Immature natural killer cell (primary cell): Measurements from ENCODE around the gene COX5A. TPM values are rescaled to one million over a fixed set of nuclear protein-coding genes. Genes with fewer than 3 reads are reported as not detected.
"Not testable (repeated sequence)": the region's sequence is repeated elsewhere in the genome, so short reads cannot be mapped to it uniquely, and the experiment has no call there.

Experiments used
- DNase-seq, 3 donors: peaks; one replicate each; pipeline ENCODE4 v3.0.0; 2022; ENCODE audit warnings: mixed read lengths in 1 of 3
- H3K27ac Mint-ChIP-seq, 6 donors: one replicate each; pipeline ENCODE4 v1.8.0; 2020; ENCODE audit warnings: mixed read lengths in 6 of 6, mild to moderate bottlenecking in 5 of 6, inconsistent platforms in 4 of 6, moderate library complexity in 3 of 6
- H3K27me3 Mint-ChIP-seq, 3 donors: one replicate each; pipeline ENCODE4 v1.8.0; 2020 to 2021; ENCODE audit warnings: low read depth in 3 of 3, mild to moderate bottlenecking in 3 of 3, mixed read lengths in 3 of 3, moderate library complexity in 3 of 3, inconsistent platforms in 1 of 3
- H3K36me3 Mint-ChIP-seq, 3 donors: one replicate each; pipeline ENCODE4 v1.8.0; 2020; ENCODE audit warnings: mixed read lengths in 3 of 3, inconsistent platforms in 2 of 3, mild to moderate bottlenecking in 2 of 3
- H3K4me1 Mint-ChIP-seq, 2 donors: one replicate each; pipeline ENCODE4 v1.8.0; 2020; ENCODE audit warnings: inconsistent platforms in 2 of 2, mild to moderate bottlenecking in 2 of 2, mixed read lengths in 2 of 2, moderate library complexity in 1 of 2
- H3K4me3 Mint-ChIP-seq, 5 donors: one replicate each; pipeline ENCODE4 v1.8.0; 2020; ENCODE audit warnings: mild to moderate bottlenecking in 5 of 5, mixed read lengths in 5 of 5, inconsistent platforms in 3 of 5, moderate library complexity in 3 of 5
- H3K9me3 Mint-ChIP-seq, 6 donors: one replicate each; pipeline ENCODE4 v1.8.0; 2020; ENCODE audit warnings: mild to moderate bottlenecking in 6 of 6, mixed read lengths in 6 of 6, inconsistent platforms in 4 of 6, moderate library complexity in 3 of 6
- polyA plus RNA-seq, 3 donors: library from polyadenylated mRNA; unstranded; fragments of 300-500 nt; fragmentation: Illumina TruSeq; gene quantifications; one replicate each; pipeline ENCODE4 v1.2.3, GENCODE V29; 2021

The COX5A gene
- polyA plus RNA-seq, 3 donors from 2014 or later = 373 to 458 (median 447) TPM

DNA sequence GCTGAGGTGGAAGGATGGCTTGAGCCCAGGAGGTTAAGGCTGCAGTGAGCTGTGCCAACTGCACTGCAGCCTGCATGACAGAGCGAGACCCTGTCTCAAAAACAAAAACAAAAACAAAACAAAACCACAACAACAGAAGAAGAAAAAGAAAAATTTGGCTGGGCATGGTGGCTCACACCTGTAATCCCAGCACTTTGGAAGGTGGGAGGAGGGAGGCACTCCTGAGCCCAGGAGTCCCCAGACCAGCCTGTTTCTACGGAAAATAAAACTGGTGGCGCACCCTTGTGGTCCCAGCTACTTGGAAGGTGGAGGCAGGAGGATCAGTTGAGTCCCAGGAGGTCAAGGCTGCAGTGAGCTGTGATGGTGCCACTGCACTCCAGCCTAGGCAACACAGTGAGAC lies 2.7 kb downstream of the COX5A start:
- peaks cover 35 to 40% of the 10 kb centered on the region in 2 donors for H3K4me1 Mint-ChIP-seq
- not testable (repeated sequence) for H3K36me3 Mint-ChIP-seq

DNA sequence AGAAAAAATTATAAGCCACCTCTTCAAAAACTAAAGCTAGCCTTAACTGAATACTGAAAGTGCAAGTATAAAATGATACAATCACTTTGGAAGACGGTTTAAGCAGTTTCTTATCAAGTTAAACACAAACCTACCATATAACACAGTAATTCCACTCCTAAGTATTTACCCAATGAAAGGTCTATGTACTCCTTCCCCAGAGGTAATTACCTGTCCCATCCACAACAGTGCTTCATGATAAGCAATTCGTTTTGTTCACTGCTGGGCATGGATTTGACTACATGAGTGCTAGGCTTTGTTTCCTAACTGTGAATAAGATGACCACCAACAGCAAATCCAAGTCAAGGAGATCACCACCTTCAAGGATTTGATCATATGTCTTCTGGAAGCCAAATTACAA lies 4.3 kb downstream of the COX5A start:
- no peak overlapping the region for H3K4me3 Mint-ChIP-seq
- no peaks in the 10 kb centered on the region for H3K9me3 Mint-ChIP-seq
- no peak overlapping the region for H3K27ac Mint-ChIP-seq
- peaks cover 0 to 11% (median 0%) of the 10 kb centered on the region in 3 donors for H3K36me3 Mint-ChIP-seq
- peaks cover 0 to 3% (median 0%) of the 10 kb centered on the region in 3 donors for H3K27me3 Mint-ChIP-seq
- DNase-seq = no peak
- peaks cover 32 to 40% of the 10 kb centered on the region in 2 donors for H3K4me1 Mint-ChIP-seq

More for the DNA sequence above, 2.7 kb downstream of the COX5A start:
- not testable (repeated sequence) for DNase-seq, H3K27me3 Mint-ChIP-seq, H3K9me3 Mint-ChIP-seq
- peak overlapping the region in 3 of 6 donors; percentile 34 to 64 (median 57) for H3K27ac Mint-ChIP-seq
- H3K4me3 Mint-ChIP-seq = peak overlapping the region; percentile 28 to 64 (median 49)

GRCh38 chr15:74928771-74929198 lies 9.1 kb downstream of the COX5A start:
- Mint-ChIP-seq H3K4me3 (no peak overlapping the region), H3K27me3 (peaks cover 0 to 2% (median 0%) of the 10 kb centered on the region in 3 donors), H3K36me3 (peaks cover 0 to 25% (median 4%) of the 10 kb centered on the region in 3 donors)

GRCh38 chr15:74924525-74924924 lies 13.3 kb downstream of the COX5A start:
- no peak overlapping the region for H3K4me3 Mint-ChIP-seq
- peaks cover 0 to 2% (median 0%) of the 10 kb centered on the region in 3 donors for H3K27me3 Mint-ChIP-seq
- no peak overlapping the region for H3K27ac Mint-ChIP-seq
- peaks cover 11 to 12% of the 10 kb centered on the region in 2 donors for H3K4me1 Mint-ChIP-seq
- H3K9me3 Mint-ChIP-seq = no peaks in the 10 kb centered on the region
- no peak for DNase-seq
- peaks cover 4 to 39% (median 8%) of the 10 kb centered on the region in 3 donors for H3K36me3 Mint-ChIP-seq

More at GRCh38 chr15:74928771-74929198, 9.1 kb downstream of the COX5A start:
- Mint-ChIP-seq H3K9me3 (no peaks in the 10 kb centered on the region), H3K4me1 (peaks cover 7 to 17% of the 10 kb centered on the region in 2 donors), H3K27ac (no peak overlapping the region)
- no peak for DNase-seq

DNA sequence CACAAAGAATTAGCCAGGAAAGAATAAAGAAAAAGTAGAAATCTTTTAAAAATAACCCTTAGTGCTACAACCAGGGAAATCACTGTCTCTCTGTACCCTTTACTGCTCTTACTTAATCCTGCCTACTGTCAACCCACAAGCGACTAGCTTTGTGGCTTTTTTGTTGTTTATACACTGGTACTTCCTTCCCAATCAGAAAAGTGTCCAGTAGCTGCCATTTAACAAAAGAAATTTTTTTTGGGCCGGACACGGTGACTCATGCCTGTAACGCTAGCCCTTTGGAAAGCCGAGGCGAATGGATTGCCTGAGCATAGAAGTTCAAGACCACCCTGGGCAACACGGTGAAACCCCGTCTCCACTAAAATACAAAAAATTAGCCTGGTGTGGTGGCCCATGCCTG lies 17.4 kb downstream of the COX5A start:
- Mint-ChIP-seq H3K27ac (peak overlapping the region in 1 of 6 donors; percentile 34), H3K4me3 (no peak overlapping the region), H3K9me3 (no peaks in the 10 kb centered on the region), H3K36me3 (peaks cover 6 to 39% (median 23%) of the 10 kb centered on the region in 3 donors), H3K4me1 (peaks cover 11 to 12% of the 10 kb centered on the region in 2 donors), H3K27me3 (peaks cover 0 to under 1% (median 0%) of the 10 kb centered on the region in 3 donors)
- DNase-seq = no peak

GRCh38 chr15:74917676-74918075 lies 20.2 kb downstream of the COX5A start:
- H3K9me3 Mint-ChIP-seq = no peaks in the 10 kb centered on the region
- no peak overlapping the region for H3K27ac Mint-ChIP-seq
- DNase-seq = no peak
- peaks cover 6 to 33% (median 26%) of the 10 kb centered on the region in 3 donors for H3K36me3 Mint-ChIP-seq
- H3K4me1 Mint-ChIP-seq = peaks cover 11 to 12% of the 10 kb centered on the region in 2 donors
- peaks cover 0 to 2% (median 0%) of the 10 kb centered on the region in 3 donors for H3K27me3 Mint-ChIP-seq
- no peak overlapping the region for H3K4me3 Mint-ChIP-seq

GRCh38 chr15:74913799-74914198 lies 24.1 kb downstream of the COX5A start:
- H3K27ac Mint-ChIP-seq, DNase-seq, H3K27me3 Mint-ChIP-seq, H3K4me3 Mint-ChIP-seq, H3K4me1 Mint-ChIP-seq, H3K9me3 Mint-ChIP-seq: not testable (repeated sequence)
- H3K36me3 Mint-ChIP-seq = peaks cover 3 to 16% (median 11%) of the 10 kb centered on the region in 3 donors

DNA sequence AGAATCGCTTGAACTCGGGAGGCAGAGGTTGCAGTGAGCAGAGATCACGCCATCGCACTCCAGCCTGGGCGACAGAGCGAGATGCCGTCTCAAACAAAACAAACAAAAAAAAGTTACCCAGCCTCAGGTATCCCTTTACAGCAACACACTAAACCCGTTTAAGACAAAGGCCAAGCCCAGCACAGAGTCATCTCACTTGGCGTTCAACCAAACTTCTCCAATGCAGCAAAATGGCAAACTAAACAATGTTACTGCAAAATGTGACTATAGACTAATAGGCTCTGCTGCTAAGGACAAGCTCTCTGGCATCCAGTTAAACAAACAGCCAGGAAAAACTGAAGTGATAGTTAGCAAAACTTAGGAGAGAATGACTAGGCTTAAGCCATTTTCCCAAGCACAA lies 24.8 kb downstream of the COX5A start:
- H3K27ac Mint-ChIP-seq = no peak overlapping the region

GRCh38 chr15:74908635-74909034 lies 29.2 kb downstream of the COX5A start:
- Mint-ChIP-seq H3K4me1 (peaks cover 29 to 38% of the 10 kb centered on the region in 2 donors), H3K4me3 (peak overlapping the region in 1 of 5 donors; percentile 18), H3K27ac (peak overlapping the region in 1 of 6 donors; percentile 22), H3K9me3 (no peaks in the 10 kb centered on the region), H3K27me3 (peaks cover 0 to 6% (median 0%) of the 10 kb centered on the region in 3 donors), H3K36me3 (peaks cover 3 to 7% (median 4%) of the 10 kb centered on the region in 3 donors)
- DNase-seq = no peak

More for the DNA sequence above, 24.8 kb downstream of the COX5A start:
- no peaks in the 10 kb centered on the region for H3K4me1 Mint-ChIP-seq
- peaks cover 0 to 2% (median 2%) of the 10 kb centered on the region in 3 donors for H3K27me3 Mint-ChIP-seq
- no peak for DNase-seq
- no peak overlapping the region for H3K4me3 Mint-ChIP-seq
- peaks cover 0 to 11% (median 6%) of the 10 kb centered on the region in 3 donors for H3K36me3 Mint-ChIP-seq
- H3K9me3 Mint-ChIP-seq = no peaks in the 10 kb centered on the region

- no peaks in the 10 kb centered on the region for H3K9me3 Mint-ChIP-seq
- H3K27ac Mint-ChIP-seq = peak overlapping the region; percentile 87 to 99 (median 98)
- peak overlapping the region; percentile 93 to 100 (median 96) for H3K4me3 Mint-ChIP-seq
- no peak for DNase-seq
- H3K27me3 Mint-ChIP-seq = peaks cover 0 to 6% (median 0%) of the 10 kb centered on the region in 3 donors
- peaks cover 29 to 40% of the 10 kb centered on the region in 2 donors for H3K4me1 Mint-ChIP-seq
- peaks cover 4 to 7% (median 7%) of the 10 kb centered on the region in 3 donors for H3K36me3 Mint-ChIP-seq
Measured at GRCh38 chr15:74907163-74907870, 30.6 kb downstream of the COX5A start.

DNA sequence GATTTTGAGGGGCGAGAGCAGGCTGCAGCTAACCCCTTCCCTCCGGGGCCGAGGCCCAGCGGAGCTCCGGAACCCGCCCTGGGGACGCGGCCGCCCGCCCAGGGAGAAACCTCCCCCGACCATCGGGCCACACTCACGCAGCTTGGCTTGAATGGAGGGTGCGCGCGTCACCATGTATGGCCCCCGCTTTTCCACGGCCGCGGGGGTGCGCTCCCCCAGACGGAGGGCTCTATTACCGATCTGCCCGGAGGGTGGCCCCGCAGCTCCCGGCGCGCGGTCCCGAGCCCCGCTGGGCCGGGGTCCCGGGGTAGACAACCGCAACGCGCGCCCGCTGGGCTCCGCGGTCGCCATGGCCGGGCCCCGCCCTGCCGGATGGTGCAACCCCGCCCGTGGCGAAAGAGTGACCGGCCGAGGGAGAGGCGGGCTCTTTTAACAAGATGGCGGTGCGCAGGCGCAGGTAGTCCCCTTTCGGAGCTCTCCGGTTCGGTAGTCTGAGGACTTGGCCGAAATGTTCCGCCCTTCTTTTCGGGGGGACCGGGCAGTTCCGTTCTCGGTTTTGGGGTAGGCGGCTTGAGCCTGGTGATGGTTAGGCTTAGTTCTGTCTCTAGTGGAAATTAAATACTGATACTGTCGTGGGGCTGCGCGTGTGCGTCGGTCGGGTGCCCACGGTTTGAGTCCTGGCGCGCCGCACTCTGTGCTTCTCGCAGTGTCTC lies 31.3 kb downstream of the COX5A start, which contains the start of gene FAM219B:
Gene FAM219B, minus strand, starts transcription at position 402 of the 713 bp plus-strand sequence. Its CDS starts 51 bp downstream, at position 351.
- Mint-ChIP-seq H3K36me3 (peaks cover 4 to 11% (median 8%) of the 10 kb centered on the region in 3 donors), H3K4me1 (peaks cover 30 to 47% of the 10 kb centered on the region in 2 donors), H3K4me3 (peak within 1 kb of the TSS; percentile 93 to 100 (median 96)), H3K27ac (peak within 1 kb of the TSS; percentile 87 to 99 (median 98)), H3K9me3 (no peaks in the 10 kb centered on the region), H3K27me3 (peaks cover 0 to 5% (median 0%) of the 10 kb centered on the region in 3 donors)
- peak; percentile 80 to 82 (median 82) for DNase-seq

- peaks cover 4 to 11% (median 8%) of the 10 kb centered on the region in 3 donors for H3K36me3 Mint-ChIP-seq
- H3K27me3 Mint-ChIP-seq = peaks cover 0 to 4% (median 0%) of the 10 kb centered on the region in 3 donors
- no peak for DNase-seq
- peak overlapping the region; percentile 93 to 100 (median 96) for H3K4me3 Mint-ChIP-seq
- peaks cover 31 to 51% of the 10 kb centered on the region in 2 donors for H3K4me1 Mint-ChIP-seq
- H3K9me3 Mint-ChIP-seq = no peaks in the 10 kb centered on the region
- H3K27ac Mint-ChIP-seq = peak overlapping the region; percentile 45 to 88 (median 84)
Measured at GRCh38 chr15:74906067-74906449, 31.8 kb downstream of the COX5A start.

DNA sequence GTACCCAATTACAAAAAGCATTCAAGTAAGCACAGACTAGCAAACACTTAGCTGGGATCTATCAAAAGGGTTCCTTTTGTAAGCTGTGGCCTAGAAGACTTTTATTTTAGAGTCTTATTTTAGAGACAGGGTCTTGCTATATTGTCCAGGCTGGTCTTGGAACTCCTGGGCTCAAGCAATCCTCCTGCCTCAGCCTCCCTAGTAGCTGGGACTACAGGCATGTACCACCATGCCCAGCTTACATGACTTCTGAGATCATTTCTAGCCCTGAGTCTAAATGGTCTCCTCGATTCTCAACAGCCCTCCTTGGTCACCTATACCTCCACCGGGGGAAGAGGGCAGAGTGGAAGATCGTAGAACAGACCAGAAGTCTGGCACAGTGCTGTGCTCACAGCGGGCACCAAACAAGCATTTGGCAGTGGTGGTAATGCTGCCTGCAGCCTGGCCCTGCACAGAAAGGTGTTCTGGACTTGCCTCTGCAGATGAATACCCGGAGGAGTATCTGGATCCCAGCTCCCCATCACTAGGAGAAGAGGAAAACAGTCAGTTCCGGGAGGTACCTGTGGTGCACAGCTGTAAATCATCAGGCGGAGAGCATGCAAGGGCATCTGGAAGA lies 33.6 kb downstream of the COX5A start:
- H3K27me3 Mint-ChIP-seq = peaks cover 0 to 4% (median 0%) of the 10 kb centered on the region in 3 donors
- H3K4me3 Mint-ChIP-seq = peak overlapping the region in 4 of 5 donors; percentile 16 to 99 (median 78)
- H3K36me3 Mint-ChIP-seq = peaks cover 8 to 18% (median 9%) of the 10 kb centered on the region in 3 donors
- no peaks in the 10 kb centered on the region for H3K9me3 Mint-ChIP-seq
- no peak for DNase-seq
- H3K4me1 Mint-ChIP-seq = peaks cover 31 to 51% of the 10 kb centered on the region in 2 donors
- H3K27ac Mint-ChIP-seq = peak overlapping the region in 3 of 6 donors; percentile 3 to 78 (median 71)
